ENCODE data around the gene TPPP2.

- TF ChIP-seq CTCF (IDR thresholded peaks at IDR 0.05), result no peak
- TF ChIP-seq POLR2AphosphoS5 (IDR thresholded peaks at IDR 0.05), result no peak
- no peak for TF ChIP-seq POLR2A (IDR thresholded peaks at IDR 0.05; ENCODE audit: low read depth)
These were observed 13.4 kb upstream of the TPPP2 start for GRCh38 chr14:21016413-21017190.

Measured in esophagus muscularis mucosa (tissue), 3 donors.